Lower lobe of right lung (tissue), 2 donors: Measurements from ENCODE around the gene NDE1. TPM values are rescaled to one million over a fixed set of nuclear protein-coding genes. Genes with fewer than 3 reads are reported as not detected.
A peak's percentile ranks its signal among the peaks of the same experiment; 100 is the strongest.
"Not testable (repeated sequence)": the region's sequence is repeated elsewhere in the genome, so short reads cannot be mapped to it uniquely, and the experiment has no call there.

ENCODE experiments used
- ATAC-seq, 2 donors: fragments of 200-7000 bp; cut with Tn5 transposase; one replicate each; pipeline ENCODE4 v1.9.1; 2020 to 2022; ENCODE audit warnings: mild to moderate bottlenecking in 2 of 2, moderate library complexity in 2 of 2
- DNase-seq: peaks from one replicate; pipeline ENCODE4 v3.0.0-alpha.2; 2020
- H3K27ac ChIP-seq: fragments of 200-600 bp; one replicate; pipeline ENCODE4 v1.8.0; 2022
- H3K27me3 ChIP-seq: fragments of 200-600 bp; one replicate; pipeline ENCODE4 v1.8.0; 2022; ENCODE audit warnings: low read depth
- H3K36me3 ChIP-seq: fragments of 200-600 bp; one replicate; pipeline ENCODE4 v1.8.0; 2022; ENCODE audit warnings: mild to moderate bottlenecking
- H3K4me1 ChIP-seq: fragments of 200-600 bp; one replicate; pipeline ENCODE4 v1.8.0; 2022
- H3K4me3 ChIP-seq: fragments of 200-600 bp; one replicate; pipeline ENCODE4 v1.8.0; 2022; ENCODE audit warnings: mild to moderate bottlenecking
- H3K9me3 ChIP-seq: fragments of 200-600 bp; one replicate; pipeline ENCODE4 v1.8.0; 2022
- CTCF ChIP-seq: fragments of 200-600 bp; IDR thresholded peaks from one replicate; pipeline ENCODE4 v1.8.0; 2022; ENCODE audit warnings: antibody characterized with exemption, mild to moderate bottlenecking
- intact Hi-C: fragments of 100-400 bp; cut with DNase I; formaldehyde crosslinking; loops from one replicate; pipeline ENCODE4 v1.11.0; 2022
- total RNA-seq: library from RNA; stranded (reverse); fragmentation: NEBNext Ultra II Directional; extraction: Animal tissue kit (Norgen Biotek cat#: 25700); gene quantifications from one replicate; pipeline ENCODE4 v1.2.1, GENCODE V29; 2021
- donor health status: DM: no; HTN: yes; CAD: no; lungs with severe emphysema.

NDE1 gene
- total RNA-seq, 1 donor from 2014 or later: 35.3 TPM

- intact Hi-C loops: no loop called here
- Histone ChIP-seq H3K4me3 (no peak overlapping the region), H3K4me1 (no peaks in the 10 kb centered on the region), H3K9me3 (no peaks in the 10 kb centered on the region), H3K36me3 (peaks cover 72% of the 10 kb centered on the region), H3K27ac (no peak overlapping the region), H3K27me3 (no peaks in the 10 kb centered on the region)
- peak; percentile 43 for TF ChIP-seq CTCF
- DNase-seq (peak; percentile 51), ATAC-seq (peak; percentile 41 to 59)
Observed at GRCh38 chr16:15682105-15682570, 32.1 kb downstream of the NDE1 start.

- H3K4me1 ChIP-seq: no peaks in the 10 kb centered on the region
- DNase-seq (no peak), ATAC-seq (no peak)
- H3K36me3 ChIP-seq: peaks cover 77% of the 10 kb centered on the region
- no peak overlapping the region for H3K27ac ChIP-seq
- H3K4me3 ChIP-seq: no peak overlapping the region
- H3K27me3 ChIP-seq: no peaks in the 10 kb centered on the region
- TF ChIP-seq CTCF: no peak
- no peaks in the 10 kb centered on the region for H3K9me3 ChIP-seq
- intact Hi-C loops: no loop called here
Observed at GRCh38 chr16:15686287-15686686, 36.2 kb downstream of the NDE1 start.

- H3K9me3 ChIP-seq: no peaks in the 10 kb centered on the region
- no peaks in the 10 kb centered on the region for H3K4me1 ChIP-seq
- TF ChIP-seq CTCF: no peak
- peaks cover 93% of the 10 kb centered on the region for H3K36me3 ChIP-seq
- H3K27me3 ChIP-seq: no peaks in the 10 kb centered on the region
- intact Hi-C loops: no loop called here
- H3K27ac ChIP-seq: no peak overlapping the region
- DNase-seq: no peak
- no peak for ATAC-seq
- H3K4me3 ChIP-seq: no peak overlapping the region
Observed at GRCh38 chr16:15689290-15689689, 39.2 kb downstream of the NDE1 start.

- no peak for TF ChIP-seq CTCF
- no peak for ATAC-seq
- no peak overlapping the region for H3K27ac ChIP-seq
- H3K4me3 ChIP-seq: no peak overlapping the region
- no peaks in the 10 kb centered on the region for H3K9me3 ChIP-seq
- no peak for DNase-seq
- no peaks in the 10 kb centered on the region for H3K4me1 ChIP-seq
- intact Hi-C loops: no loop called here
- H3K36me3 ChIP-seq: peaks cover 95% of the 10 kb centered on the region
- H3K27me3 ChIP-seq: no peaks in the 10 kb centered on the region
Observed at GRCh38 chr16:15690296-15690695, 40.3 kb downstream of the NDE1 start.

- ATAC-seq (no peak), DNase-seq (no peak)
- intact Hi-C loops: no loop called here
- no peak for TF ChIP-seq CTCF
- Histone ChIP-seq H3K27ac (no peak overlapping the region), H3K4me3 (no peak overlapping the region), H3K27me3 (no peaks in the 10 kb centered on the region), H3K36me3 (peaks cover 95% of the 10 kb centered on the region), H3K4me1 (no peaks in the 10 kb centered on the region), H3K9me3 (no peaks in the 10 kb centered on the region)
Observed at GRCh38 chr16:15691046-15691445, 41.0 kb downstream of the NDE1 start.

GRCh38 chr16:15692508-15692907 is 42.5 kb downstream of the NDE1 start:
- intact Hi-C loops, H3K27ac ChIP-seq, H3K4me3 ChIP-seq, DNase-seq, H3K27me3 ChIP-seq, ATAC-seq, H3K9me3 ChIP-seq, H3K4me1 ChIP-seq: not testable (repeated sequence)
- H3K36me3 ChIP-seq: peaks cover 95% of the 10 kb centered on the region
